GM06990 (cell line): ENCODE data around the gene DAPK2.

Experiments
- DNase-seq: peaks from one replicate; pipeline ENCODE4 v3.0.0-alpha.2; 2011; ENCODE audit not compliant: insufficient read length; ENCODE audit errors: extremely low read depth
- H3K27me3 ChIP-seq: replicated peaks from 2 replicates; pipeline ENCODE4 v1.6.0; 2011; ENCODE audit warnings: low read length; ENCODE audit not compliant: control insufficient read depth, insufficient read depth
- H3K36me3 ChIP-seq: 2 replicates; pipeline ENCODE4 v1.5.1; 2011; ENCODE audit warnings: low read length; ENCODE audit not compliant: control insufficient read depth, insufficient read depth
- H3K4me3 ChIP-seq: replicated peaks from 2 replicates; pipeline ENCODE4 v1.5.1; 2011; ENCODE audit warnings: low read depth, mild to moderate bottlenecking, control low read depth, low read length
- TF ChIP-seq, protein P1 (sequence below): IDR thresholded peaks from 2 replicates; pipeline ENCODE4 v1.5.1; 2011; ENCODE audit warnings: low read length, control low read depth, mild to moderate bottlenecking, inconsistent platforms; ENCODE audit not compliant: insufficient read depth, poor library complexity, severe bottlenecking

Gene DAPK2

DNA sequence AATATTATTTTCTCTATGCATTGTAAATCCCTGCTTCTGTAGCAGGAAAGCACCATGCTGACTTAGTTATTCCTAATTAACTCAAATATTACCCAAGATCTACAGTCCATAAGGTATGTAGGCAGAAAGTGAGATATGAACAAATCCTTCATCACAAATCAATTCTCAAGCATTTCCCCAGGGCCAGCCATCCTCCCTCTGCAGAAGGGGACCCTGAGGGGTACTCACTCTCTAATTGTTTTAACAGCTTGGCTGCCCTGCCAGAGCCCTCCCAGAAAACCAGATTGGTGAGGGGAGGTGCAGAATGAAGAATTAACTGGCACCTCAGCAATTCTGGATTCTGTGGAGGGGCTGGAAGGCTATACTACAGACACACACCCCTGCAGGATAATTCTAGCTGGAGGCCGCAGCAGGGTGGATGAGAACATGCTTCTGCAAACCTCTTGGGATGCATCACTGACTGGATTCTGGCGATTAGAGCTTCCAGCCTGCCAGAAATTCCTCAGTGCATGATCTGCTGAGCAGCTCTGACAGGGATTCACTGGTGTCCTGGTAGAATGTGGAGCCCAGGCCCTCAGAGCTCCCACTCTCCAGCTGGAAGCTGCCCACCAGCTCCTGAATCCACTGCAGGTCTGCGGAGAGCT lies 123.9 kb downstream of the DAPK2 start:
- TF ChIP-seq, protein P1, sequence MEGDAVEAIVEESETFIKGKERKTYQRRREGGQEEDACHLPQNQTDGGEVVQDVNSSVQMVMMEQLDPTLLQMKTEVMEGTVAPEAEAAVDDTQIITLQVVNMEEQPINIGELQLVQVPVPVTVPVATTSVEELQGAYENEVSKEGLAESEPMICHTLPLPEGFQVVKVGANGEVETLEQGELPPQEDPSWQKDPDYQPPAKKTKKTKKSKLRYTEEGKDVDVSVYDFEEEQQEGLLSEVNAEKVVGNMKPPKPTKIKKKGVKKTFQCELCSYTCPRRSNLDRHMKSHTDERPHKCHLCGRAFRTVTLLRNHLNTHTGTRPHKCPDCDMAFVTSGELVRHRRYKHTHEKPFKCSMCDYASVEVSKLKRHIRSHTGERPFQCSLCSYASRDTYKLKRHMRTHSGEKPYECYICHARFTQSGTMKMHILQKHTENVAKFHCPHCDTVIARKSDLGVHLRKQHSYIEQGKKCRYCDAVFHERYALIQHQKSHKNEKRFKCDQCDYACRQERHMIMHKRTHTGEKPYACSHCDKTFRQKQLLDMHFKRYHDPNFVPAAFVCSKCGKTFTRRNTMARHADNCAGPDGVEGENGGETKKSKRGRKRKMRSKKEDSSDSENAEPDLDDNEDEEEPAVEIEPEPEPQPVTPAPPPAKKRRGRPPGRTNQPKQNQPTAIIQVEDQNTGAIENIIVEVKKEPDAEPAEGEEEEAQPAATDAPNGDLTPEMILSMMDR, result no peak
- Histone ChIP-seq H3K36me3 (no peaks in the 10 kb centered on the region), H3K4me3 (no peak overlapping the region), H3K27me3 (no peaks in the 10 kb centered on the region; the same call in 1 of the 2 replicates)
- DNase-seq, result no peak

- no peaks in the 10 kb centered on the region for H3K27me3 ChIP-seq
- TF ChIP-seq, protein P1, result no peak
- no peak for DNase-seq
- H3K36me3 ChIP-seq, result no peaks in the 10 kb centered on the region
- H3K4me3 ChIP-seq, result no peak overlapping the region
These were observed 125.6 kb downstream of the DAPK2 start for GRCh38 chr15:63920504-63921175.

DNA sequence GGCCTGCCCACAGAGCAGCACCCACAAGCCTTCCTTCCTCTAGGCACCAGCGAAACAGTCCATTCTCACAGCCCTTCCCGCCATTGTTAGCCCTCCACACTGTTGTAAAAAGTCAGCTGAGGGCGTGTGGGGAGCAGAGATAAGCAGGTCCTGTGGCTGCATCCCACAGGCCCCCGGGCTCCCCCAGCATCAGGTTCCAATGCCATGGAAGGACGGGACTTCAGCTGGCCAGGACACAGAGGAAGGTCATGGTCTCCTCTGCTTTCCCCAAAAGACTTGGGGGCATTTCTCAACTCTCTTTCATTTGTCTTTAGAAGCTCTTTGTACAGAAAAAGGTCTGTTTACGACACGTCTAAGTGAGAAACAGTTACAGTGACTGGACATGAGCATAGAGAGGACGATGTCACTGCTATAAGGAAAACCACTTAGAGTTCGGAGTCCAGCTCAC lies 127.4 kb downstream of the DAPK2 start:
- TF ChIP-seq, protein P1, result no peak
- H3K4me3 ChIP-seq, result no peak overlapping the region
- no peaks in the 10 kb centered on the region for H3K36me3 ChIP-seq
- no peaks in the 10 kb centered on the region for H3K27me3 ChIP-seq
- DNase-seq, result no peak

GRCh38 chr15:63918317-63918672 lies 128.0 kb downstream of the DAPK2 start:
- H3K4me3 ChIP-seq, result no peak overlapping the region
- DNase-seq, result no peak
- H3K36me3 ChIP-seq, result no peaks in the 10 kb centered on the region
- TF ChIP-seq, protein P1, result no peak
- H3K27me3 ChIP-seq, result no peaks in the 10 kb centered on the region

- no peak for DNase-seq
- TF ChIP-seq, protein P1, result no peak
- no peak overlapping the region for H3K4me3 ChIP-seq
- no peaks in the 10 kb centered on the region for H3K36me3 ChIP-seq
- no peaks in the 10 kb centered on the region for H3K27me3 ChIP-seq
These were observed 128.5 kb downstream of the DAPK2 start for GRCh38 chr15:63917588-63918316.
